ENCODE measurements around the gene TMTC2.
"Not testable (repeated sequence)": the region's sequence is repeated elsewhere in the genome, so short reads cannot be mapped to it uniquely, and the experiment has no call there.

The TMTC2 gene

DNA sequence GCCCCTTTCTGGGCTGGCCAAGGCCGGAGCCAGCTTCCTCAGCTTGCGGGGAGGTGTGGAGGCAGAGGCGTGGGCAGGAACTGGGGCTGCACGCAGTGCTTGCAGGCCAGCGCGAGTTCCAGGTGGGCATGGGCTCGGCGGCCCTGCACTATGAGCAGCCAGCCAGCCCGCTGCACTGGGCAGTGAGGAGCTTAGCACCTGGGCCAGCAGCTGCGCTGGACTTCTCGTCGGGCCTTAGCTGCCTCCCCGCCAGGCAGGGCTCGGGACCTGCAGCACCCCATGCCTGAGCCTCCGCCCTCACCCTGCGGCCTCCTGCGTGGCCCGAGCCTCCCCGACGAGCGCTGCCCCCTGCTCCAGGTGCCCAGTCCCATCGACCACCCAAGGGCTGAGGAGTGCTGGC is 42.0 kb downstream of the TMTC2 start:
- Mint-ChIP-seq H3K4me3 (no peak overlapping the region), H3K27me3 (no peaks in the 10 kb centered on the region), H3K4me1 (no peaks in the 10 kb centered on the region), H3K36me3 (no peaks in the 10 kb centered on the region), H3K27ac (no peak overlapping the region), H3K9me3 (peaks cover 5% of the 10 kb centered on the region)
- CTCF ChIA-PET = no interaction called here
- no peak for DNase-seq

DNA sequence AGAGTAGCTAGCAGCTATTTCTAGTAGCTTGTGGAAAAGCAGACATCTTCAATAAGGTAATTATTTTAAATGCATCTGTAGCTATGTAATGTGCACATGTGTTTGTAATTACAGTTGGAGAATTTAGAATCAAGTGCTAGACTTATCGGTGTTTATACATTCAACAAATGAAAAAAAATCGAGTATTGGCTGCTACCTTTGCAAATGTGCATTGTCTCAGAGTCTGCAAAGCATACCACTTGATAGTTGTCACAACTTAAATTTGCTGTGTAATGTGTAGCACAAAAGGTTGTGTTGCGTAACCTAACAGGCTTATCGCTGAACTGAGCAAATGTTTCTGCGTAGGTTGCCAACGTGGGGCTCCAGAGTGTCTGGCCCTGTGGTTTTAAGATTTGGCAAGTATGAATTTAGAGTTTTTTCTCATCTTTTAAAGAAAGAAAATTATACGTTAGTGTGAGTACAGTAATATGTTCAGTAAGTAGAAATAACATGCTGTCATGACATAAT is 44.3 kb downstream of the TMTC2 start:
- Mint-ChIP-seq H3K4me1 (no peaks in the 10 kb centered on the region), H3K27me3 (no peaks in the 10 kb centered on the region), H3K4me3 (no peak overlapping the region), H3K27ac (no peak overlapping the region), H3K9me3 (peaks cover 5% of the 10 kb centered on the region), H3K36me3 (no peaks in the 10 kb centered on the region)
- no peak for DNase-seq
- CTCF ChIA-PET = no interaction called here

DNA sequence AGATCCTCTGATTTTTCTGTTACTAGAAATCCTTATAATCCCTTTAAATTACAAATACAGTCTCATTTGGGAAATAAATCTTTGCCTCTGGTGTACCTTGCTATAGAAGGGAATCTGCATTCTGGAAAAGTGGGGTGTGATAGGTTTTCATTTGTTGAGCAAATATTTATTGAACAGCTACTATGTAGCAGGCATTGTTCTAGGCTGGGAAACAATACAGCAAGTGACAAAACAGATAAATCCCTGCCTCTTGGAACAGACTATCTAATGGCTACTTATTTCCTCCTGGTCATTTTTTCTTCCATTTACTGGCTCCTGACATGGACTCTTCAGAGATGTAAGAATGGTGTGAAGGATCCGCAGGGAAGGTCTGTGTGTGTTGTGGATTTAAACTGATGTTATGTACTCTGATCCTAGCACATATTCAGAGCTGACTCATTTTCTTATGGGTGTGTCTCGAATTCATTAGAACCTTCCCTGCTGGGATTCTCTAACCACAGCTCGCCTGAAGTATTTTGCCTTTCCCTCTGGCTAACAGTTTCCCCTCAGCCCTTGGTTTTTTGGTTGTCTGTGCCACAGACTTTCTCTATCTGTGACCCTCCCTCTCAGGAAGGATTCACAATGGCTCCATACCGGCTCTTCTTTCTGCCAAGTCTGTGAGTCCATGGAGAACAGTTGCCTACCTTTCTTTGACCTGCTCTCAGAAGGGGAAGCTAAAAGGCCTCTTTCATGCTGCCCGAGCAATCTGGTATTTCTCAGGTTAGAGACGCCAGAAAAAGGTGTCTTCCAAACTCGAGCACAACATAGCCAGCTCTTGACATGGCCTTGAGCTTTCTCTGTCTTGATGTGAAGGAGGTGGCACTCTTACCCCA is 53.7 kb downstream of the TMTC2 start:
- Mint-ChIP-seq H3K4me1 (no peaks in the 10 kb centered on the region), H3K27ac (no peak overlapping the region), H3K36me3 (no peaks in the 10 kb centered on the region), H3K9me3 (no peaks in the 10 kb centered on the region), H3K27me3 (no peaks in the 10 kb centered on the region), H3K4me3 (no peak overlapping the region)
- DNase-seq = no peak
- CTCF ChIA-PET = no interaction called here

DNA sequence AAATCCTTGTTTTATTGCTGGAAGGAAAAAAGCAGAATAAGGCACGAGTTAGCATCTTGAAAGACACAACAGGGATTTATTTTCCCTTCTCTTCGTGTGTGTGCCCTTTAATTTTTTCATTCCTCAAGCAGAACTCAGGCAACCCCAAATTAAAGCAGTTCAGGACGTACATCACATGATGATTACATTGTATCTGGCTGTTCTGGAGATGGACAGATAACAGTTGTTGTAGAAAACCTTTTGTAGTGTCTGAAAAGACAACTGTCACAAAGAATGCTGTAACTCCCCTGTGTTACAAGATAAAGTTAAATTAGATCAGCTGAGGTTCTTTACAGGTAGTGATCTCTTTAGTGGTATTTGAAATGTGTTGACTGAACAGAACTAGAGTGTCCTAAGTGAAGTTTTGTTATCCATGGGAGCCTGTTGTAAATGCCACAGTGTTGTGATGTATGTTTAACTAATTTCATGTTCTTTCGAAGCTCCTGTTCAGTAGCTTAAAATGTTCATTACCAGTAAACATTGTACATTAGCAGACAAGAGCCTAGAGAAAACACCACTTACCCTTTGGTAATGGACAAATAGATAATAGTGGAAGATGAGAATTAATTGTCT is 58.5 kb downstream of the TMTC2 start:
- Mint-ChIP-seq H3K9me3 (no peaks in the 10 kb centered on the region), H3K4me3 (no peak overlapping the region), H3K4me1 (no peaks in the 10 kb centered on the region), H3K27ac (no peak overlapping the region), H3K36me3 (no peaks in the 10 kb centered on the region), H3K27me3 (no peaks in the 10 kb centered on the region)
- no peak for DNase-seq
- CTCF ChIA-PET = no interaction called here

DNA sequence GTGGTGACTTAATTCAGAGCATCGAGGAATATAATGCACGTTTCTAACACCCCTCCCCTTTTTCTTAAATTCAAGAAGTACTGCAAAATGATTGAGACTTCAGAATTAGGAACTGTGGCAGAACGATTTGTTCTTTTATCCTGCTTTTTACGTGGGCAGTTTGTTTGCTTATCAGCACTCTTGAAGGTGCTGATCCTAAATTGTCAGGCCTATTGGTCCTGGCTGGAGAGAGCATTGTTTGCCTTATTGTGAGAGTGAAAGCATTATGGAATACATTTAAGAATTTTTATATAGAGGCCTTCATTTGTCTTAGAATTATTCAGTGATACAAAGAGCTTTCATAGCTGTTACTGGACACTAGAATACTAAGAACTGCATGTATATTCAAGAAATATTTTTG is 59.1 kb downstream of the TMTC2 start:
- H3K27ac Mint-ChIP-seq = no peak overlapping the region
- no peaks in the 10 kb centered on the region for H3K36me3 Mint-ChIP-seq
- no peak overlapping the region for H3K4me3 Mint-ChIP-seq
- H3K9me3 Mint-ChIP-seq = no peaks in the 10 kb centered on the region
- CTCF ChIA-PET = no interaction called here
- H3K4me1 Mint-ChIP-seq = no peaks in the 10 kb centered on the region
- H3K27me3 Mint-ChIP-seq = no peaks in the 10 kb centered on the region
- no peak for DNase-seq

DNA sequence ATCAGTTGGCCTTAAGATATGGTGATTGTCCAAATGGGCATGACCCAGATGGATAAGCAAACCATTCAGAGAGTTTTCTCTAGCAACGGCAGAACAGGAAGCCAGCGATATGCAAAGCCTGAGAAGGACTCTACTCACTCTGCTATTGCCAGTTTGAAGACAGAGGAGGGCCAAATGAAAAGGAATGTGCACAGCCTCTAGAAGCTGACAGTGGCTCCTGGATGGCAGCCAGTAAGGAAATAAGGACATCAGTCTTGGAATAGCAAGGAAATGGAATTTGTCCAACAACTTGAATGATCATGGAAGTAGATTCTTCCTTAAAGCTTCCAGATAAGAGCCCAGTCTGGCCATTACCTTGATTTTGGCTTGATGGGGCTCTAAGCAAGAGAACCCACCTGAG is 60.0 kb downstream of the TMTC2 start:
- Mint-ChIP-seq H3K27me3 (no peaks in the 10 kb centered on the region), H3K36me3 (no peaks in the 10 kb centered on the region), H3K27ac (no peak overlapping the region), H3K4me1 (no peaks in the 10 kb centered on the region), H3K9me3 (no peaks in the 10 kb centered on the region), H3K4me3 (no peak overlapping the region)
- CTCF ChIA-PET = no interaction called here
- DNase-seq = no peak

DNA sequence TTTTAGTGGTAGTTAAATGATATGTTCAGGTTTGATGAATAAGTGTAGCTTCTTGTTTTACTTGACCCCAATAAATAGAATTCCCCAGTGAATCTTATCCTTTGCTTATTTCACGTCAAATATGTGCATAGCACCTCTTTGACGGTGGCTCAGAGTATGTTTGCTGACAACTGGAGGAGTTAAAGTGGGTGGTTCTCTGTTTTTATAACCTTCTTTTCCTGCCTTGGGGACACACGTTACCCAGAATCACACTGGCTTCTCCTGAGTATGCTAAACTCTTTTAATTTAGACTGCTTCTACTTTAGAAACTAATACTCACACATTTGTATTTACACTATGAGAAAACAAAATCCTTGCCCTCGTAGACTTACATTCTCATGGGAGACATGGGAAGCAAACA is 62.3 kb downstream of the TMTC2 start:
- no peaks in the 10 kb centered on the region for H3K4me1 Mint-ChIP-seq
- no peak for DNase-seq
- H3K4me3 Mint-ChIP-seq = no peak overlapping the region
- H3K36me3 Mint-ChIP-seq = no peaks in the 10 kb centered on the region
- no peaks in the 10 kb centered on the region for H3K9me3 Mint-ChIP-seq
- CTCF ChIA-PET = no interaction called here
- no peak overlapping the region for H3K27ac Mint-ChIP-seq
- no peaks in the 10 kb centered on the region for H3K27me3 Mint-ChIP-seq

DNA sequence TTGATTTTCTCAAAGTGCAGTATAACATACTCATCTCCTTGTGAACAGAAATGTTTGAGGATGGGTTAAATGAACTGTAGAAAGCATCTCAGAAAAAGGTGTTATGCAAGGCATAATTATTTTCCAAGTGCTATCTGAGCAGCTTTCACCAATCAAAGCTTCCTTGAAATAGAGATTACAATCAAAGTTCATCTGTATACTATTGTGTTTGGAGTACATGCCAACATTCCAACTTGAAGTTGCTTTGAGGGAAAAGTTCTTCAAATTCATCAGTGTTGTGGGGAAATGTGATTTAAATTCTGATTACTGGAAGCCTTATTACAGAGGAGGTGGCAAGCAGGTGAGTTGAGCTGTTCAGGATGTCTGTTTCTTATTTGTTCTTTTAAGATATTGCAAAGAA is 68.2 kb downstream of the TMTC2 start:
- Mint-ChIP-seq H3K9me3 (no peaks in the 10 kb centered on the region), H3K4me3 (no peak overlapping the region), H3K27me3 (no peaks in the 10 kb centered on the region), H3K4me1 (no peaks in the 10 kb centered on the region), H3K36me3 (no peaks in the 10 kb centered on the region), H3K27ac (no peak overlapping the region)
- no peak for DNase-seq
- CTCF ChIA-PET = no interaction called here

DNA sequence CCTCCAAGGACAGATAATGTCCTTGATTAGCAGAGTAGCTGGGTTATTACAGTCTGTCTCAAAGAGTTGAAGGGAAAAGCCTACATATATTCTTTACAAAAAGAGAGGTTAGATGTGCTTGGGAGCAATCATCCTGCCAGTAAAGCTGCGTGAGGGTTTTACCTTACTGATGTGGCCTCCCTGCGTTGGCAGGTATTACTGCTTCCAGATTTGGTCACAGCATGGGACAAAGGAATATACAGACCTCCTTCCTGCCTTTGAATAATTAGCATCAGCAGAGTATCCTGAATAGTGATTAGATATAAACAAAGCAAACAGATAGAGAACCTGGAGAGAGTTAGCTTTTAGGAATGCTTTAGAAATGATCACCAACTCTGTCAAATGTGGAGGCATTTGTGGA is 69.6 kb downstream of the TMTC2 start:
- DNase-seq = no peak
- no peaks in the 10 kb centered on the region for H3K9me3 Mint-ChIP-seq
- CTCF ChIA-PET = interaction anchor here (1.9 kb wide), 1 partner anchor 70 kb away, joined by 6 read pairs; the partner anchor contains the start of gene TMTC2
- H3K27ac Mint-ChIP-seq = no peak overlapping the region
- H3K4me3 Mint-ChIP-seq = no peak overlapping the region
- H3K4me1 Mint-ChIP-seq = no peaks in the 10 kb centered on the region
- no peaks in the 10 kb centered on the region for H3K27me3 Mint-ChIP-seq
- H3K36me3 Mint-ChIP-seq = no peaks in the 10 kb centered on the region

DNA sequence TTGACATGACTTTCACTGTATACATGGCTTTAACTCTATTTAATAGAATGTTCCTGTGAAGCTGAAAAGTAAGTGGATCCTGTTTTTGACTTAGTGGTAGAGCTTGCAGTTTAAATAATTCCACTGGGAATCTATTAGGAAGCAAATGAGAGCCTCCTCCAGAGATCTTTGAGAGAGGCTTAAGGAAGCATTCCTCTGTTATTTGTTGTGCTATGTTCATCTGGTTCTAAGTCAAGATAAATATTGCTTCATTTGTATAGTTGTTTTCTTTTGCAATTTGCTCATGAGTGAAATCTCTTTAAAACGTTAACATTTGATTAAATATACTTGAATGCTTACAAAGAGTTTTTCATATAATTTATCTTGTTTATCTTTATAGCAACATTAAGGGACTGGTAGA is 70.4 kb downstream of the TMTC2 start:
- Mint-ChIP-seq H3K27me3 (no peaks in the 10 kb centered on the region), H3K4me3 (no peak overlapping the region), H3K36me3 (no peaks in the 10 kb centered on the region), H3K27ac (no peak overlapping the region), H3K9me3 (no peaks in the 10 kb centered on the region), H3K4me1 (no peaks in the 10 kb centered on the region)
- CTCF ChIA-PET = interaction anchor here (1.9 kb wide), 1 partner anchor 71 kb away, joined by 6 read pairs; the partner anchor contains the start of gene TMTC2
- DNase-seq = no peak

DNA sequence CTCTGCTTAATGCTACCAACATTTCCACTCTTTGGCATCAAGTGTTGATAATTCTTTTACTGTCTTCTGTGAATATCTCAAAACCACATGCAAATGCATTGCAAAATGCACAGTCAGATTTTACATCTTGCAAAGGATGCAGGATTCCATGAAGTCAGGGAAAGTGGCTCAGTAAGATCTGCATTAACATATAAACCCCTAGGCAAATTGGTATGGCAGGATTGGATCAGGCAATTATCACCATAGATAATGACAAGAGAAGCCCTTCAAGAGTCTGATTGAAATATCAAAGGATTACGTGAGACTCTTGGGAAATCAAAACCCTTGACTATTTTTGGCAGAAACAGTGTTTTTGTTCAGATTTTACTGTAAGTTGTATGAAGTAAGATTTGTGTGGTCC is 71.0 kb downstream of the TMTC2 start:
- Mint-ChIP-seq H3K4me1 (no peaks in the 10 kb centered on the region), H3K27me3 (no peaks in the 10 kb centered on the region), H3K27ac (no peak overlapping the region), H3K9me3 (no peaks in the 10 kb centered on the region), H3K4me3 (no peak overlapping the region), H3K36me3 (no peaks in the 10 kb centered on the region)
- CTCF ChIA-PET = interaction anchor here (1.9 kb wide), 1 partner anchor 71 kb away, joined by 6 read pairs; the partner anchor contains the start of gene TMTC2
- no peak for DNase-seq

DNA sequence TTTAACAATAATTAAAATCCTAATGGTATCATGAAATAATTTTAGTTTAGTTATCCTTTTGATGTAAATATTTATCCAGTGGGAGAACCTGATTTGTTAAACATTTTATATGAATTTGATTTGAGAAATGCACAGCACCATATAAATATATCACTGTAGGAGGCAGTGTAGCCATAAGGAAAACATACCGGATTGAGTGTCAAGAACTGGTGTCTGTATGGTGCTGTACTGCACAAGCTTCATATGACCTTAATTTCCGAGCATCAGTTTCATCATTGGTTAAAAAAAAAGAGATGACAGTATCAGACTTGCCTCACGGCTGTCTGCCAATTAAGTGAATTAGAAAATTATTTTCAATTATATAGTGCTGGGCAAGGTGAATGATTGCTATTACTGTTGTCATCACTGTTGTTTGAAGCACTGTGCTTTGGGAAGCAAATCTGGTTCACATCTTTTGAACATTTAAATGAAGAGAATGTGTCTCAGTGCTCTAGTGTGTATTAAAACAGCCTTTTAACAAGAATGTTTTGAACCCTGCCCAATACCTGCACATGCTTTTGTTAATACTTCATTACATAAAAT is 72.1 kb downstream of the TMTC2 start:
- Mint-ChIP-seq H3K36me3 (no peaks in the 10 kb centered on the region), H3K4me1 (no peaks in the 10 kb centered on the region), H3K27me3 (no peaks in the 10 kb centered on the region), H3K9me3 (no peaks in the 10 kb centered on the region), H3K27ac (no peak overlapping the region), H3K4me3 (no peak overlapping the region)
- CTCF ChIA-PET = no interaction called here
- DNase-seq = no peak

DNA sequence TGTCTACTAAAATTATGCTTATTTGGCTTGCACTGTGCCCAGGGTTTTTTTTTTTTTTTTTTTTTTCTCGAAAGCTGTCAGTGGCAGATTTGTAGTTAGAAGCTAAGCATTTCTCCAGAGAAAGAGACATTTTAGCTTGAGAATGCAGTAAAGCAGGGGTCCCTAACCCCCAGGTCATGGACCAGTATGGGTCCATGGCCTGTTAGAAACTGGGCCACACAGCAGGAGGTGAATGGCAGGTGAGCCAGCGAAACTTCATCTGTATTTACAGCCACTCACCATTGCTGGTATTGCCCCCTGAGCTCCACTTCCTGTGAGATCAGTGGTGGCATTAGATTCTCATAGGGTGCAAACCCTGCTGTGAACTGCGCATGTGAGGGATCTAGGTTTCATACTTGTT is 73.7 kb downstream of the TMTC2 start:
- Mint-ChIP-seq H3K27me3 (no peaks in the 10 kb centered on the region), H3K4me1 (no peaks in the 10 kb centered on the region), H3K9me3 (no peaks in the 10 kb centered on the region), H3K27ac (no peak overlapping the region), H3K36me3 (no peaks in the 10 kb centered on the region), H3K4me3 (no peak overlapping the region)
- DNase-seq = no peak
- CTCF ChIA-PET = no interaction called here

DNA sequence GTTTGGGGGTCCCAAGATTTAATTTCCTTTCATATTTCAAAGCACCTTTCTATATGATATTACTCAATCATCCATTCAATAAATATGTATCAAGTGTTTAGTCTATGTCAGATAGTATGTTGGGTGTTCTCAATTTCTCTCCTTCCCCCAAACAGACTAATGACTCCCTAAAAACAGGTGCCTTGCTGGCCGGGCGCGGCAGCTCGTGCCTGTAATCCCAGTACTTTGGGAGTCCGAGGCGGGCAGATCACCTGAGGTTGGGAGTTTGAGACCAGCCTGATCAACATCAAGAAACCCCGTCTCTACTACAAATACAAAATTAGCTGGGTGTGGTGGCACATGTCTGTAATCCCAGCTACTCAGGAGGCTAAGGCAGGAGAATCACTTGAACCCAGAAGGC is 78.5 kb downstream of the TMTC2 start:
- H3K9me3 Mint-ChIP-seq, H3K27me3 Mint-ChIP-seq, H3K27ac Mint-ChIP-seq, H3K4me1 Mint-ChIP-seq, H3K36me3 Mint-ChIP-seq, DNase-seq, CTCF ChIA-PET, H3K4me3 Mint-ChIP-seq: not testable (repeated sequence)
